ENCODE measurements around the gene FTSJ3. TPM values are rescaled to one million over a fixed set of nuclear protein-coding genes. Genes with fewer than 3 reads are reported as not detected.

Gene FTSJ3
- total and polyA plus RNA-seq, 7 donors, result 7.9 to 65.8 (median 31.0) TPM

GRCh38 chr17:63838631-63839171, 11.2 kb upstream of the FTSJ3 start:
- Histone ChIP-seq H3K27me3 (no peaks in the 10 kb centered on the region), H3K9me3 (no peaks in the 10 kb centered on the region), H3K27ac (peak overlapping the region; percentile 93 to 99 (median 96)), H3K36me3 (peaks cover 8 to 37% (median 31%) of the 10 kb centered on the region in 4 donors), H3K4me3 (peak overlapping the region; percentile 11 to 91 (median 59)), H3K4me1 (peaks cover 3 to 73% (median 63%) of the 10 kb centered on the region in 4 donors)
- peak; percentile 99 for DNase-seq
- TF ChIP-seq POLR2A (IDR thresholded peaks at IDR 0.05), result peak in 1 of 2 donors; percentile 13
- no peak for TF ChIP-seq CTCF (IDR thresholded peaks at IDR 0.05)
- peak in 3 of 4 donors; percentile 35 to 91 (median 68) for TF ChIP-seq EP300 (IDR thresholded peaks at IDR 0.05)
- peak; percentile 80 to 88 (median 86) for TF ChIP-seq POLR2AphosphoS5 (IDR thresholded peaks at IDR 0.05)
- intact Hi-C loops (cut with DNase I), result no loop called here
- WGBS, 2 donors, result 50 to 52% methylated on average over 7 of the region's 7 CpGs

GRCh38 chr17:63837962-63838600, 10.6 kb upstream of the FTSJ3 start:
- TF ChIP-seq POLR2A (IDR thresholded peaks at IDR 0.05) (no peak), EP300 (IDR thresholded peaks at IDR 0.05) (no peak)
- peak overlapping the region; percentile 93 to 99 (median 96) for H3K27ac ChIP-seq
- no peaks in the 10 kb centered on the region for H3K9me3 ChIP-seq
- peaks cover 14 to 44% (median 37%) of the 10 kb centered on the region in 4 donors for H3K36me3 ChIP-seq
- intact Hi-C loops (cut with DNase I), result no loop called here
- no peak for DNase-seq
- 82 to 86% methylated on average over 5 of the region's 5 CpGs for WGBS, 2 donors
- H3K4me1 ChIP-seq, result peaks cover 3 to 67% (median 59%) of the 10 kb centered on the region in 4 donors
- no peaks in the 10 kb centered on the region for H3K27me3 ChIP-seq
- H3K4me3 ChIP-seq, result peak overlapping the region in 3 of 4 donors; percentile 19 to 91 (median 20)

- WGBS, 2 donors, result 89 to 94% methylated on average over 12 of the region's 12 CpGs
- peaks cover 20 to 50% (median 43%) of the 10 kb centered on the region in 4 donors for H3K36me3 ChIP-seq
- peaks cover under 1 to 67% (median 59%) of the 10 kb centered on the region in 4 donors for H3K4me1 ChIP-seq
- DNase-seq, result no peak
- TF ChIP-seq POLR2AphosphoS5 (IDR thresholded peaks at IDR 0.05) (no peak), EP300 (IDR thresholded peaks at IDR 0.05) (no peak)
- intact Hi-C loops (cut with DNase I), result no loop called here
- H3K9me3 ChIP-seq, result no peaks in the 10 kb centered on the region
- H3K4me3 ChIP-seq, result no peak overlapping the region
- peak overlapping the region; percentile 93 to 99 (median 96) for H3K27ac ChIP-seq
- H3K27me3 ChIP-seq, result no peaks in the 10 kb centered on the region
Observed at GRCh38 chr17:63837480-63837879, 10.0 kb upstream of the FTSJ3 start.

GRCh38 chr17:63836811-63837210, 9.3 kb upstream of the FTSJ3 start:
- Histone ChIP-seq H3K4me3 (no peak overlapping the region), H3K4me1 (peaks cover 0 to 67% (median 59%) of the 10 kb centered on the region in 4 donors), H3K9me3 (no peaks in the 10 kb centered on the region), H3K27ac (peak overlapping the region; percentile 93 to 99 (median 96)), H3K27me3 (no peaks in the 10 kb centered on the region), H3K36me3 (peaks cover 27 to 56% (median 50%) of the 10 kb centered on the region in 4 donors)
- 96 to 97% methylated on average over 7 of the region's 7 CpGs for WGBS, 2 donors
- TF ChIP-seq EP300 (IDR thresholded peaks at IDR 0.05), result no peak
- no peak for TF ChIP-seq CTCF (IDR thresholded peaks at IDR 0.05)
- no peak for TF ChIP-seq POLR2A (IDR thresholded peaks at IDR 0.05)
- no peak for TF ChIP-seq POLR2AphosphoS5 (IDR thresholded peaks at IDR 0.05)
- DNase-seq, result no peak
- intact Hi-C loops (cut with DNase I), result no loop called here

GRCh38 chr17:63835167-63835720, 7.8 kb upstream of the FTSJ3 start:
- Histone ChIP-seq H3K4me3 (no peak overlapping the region), H3K27ac (peak overlapping the region in 3 of 4 donors; percentile 44 to 95 (median 58)), H3K4me1 (peaks cover 0 to 54% (median 44%) of the 10 kb centered on the region in 4 donors), H3K36me3 (peaks cover 41 to 72% (median 66%) of the 10 kb centered on the region in 4 donors), H3K27me3 (no peaks in the 10 kb centered on the region), H3K9me3 (no peaks in the 10 kb centered on the region)
- peak; percentile 58 for DNase-seq
- TF ChIP-seq POLR2AphosphoS5 (IDR thresholded peaks at IDR 0.05) (no peak), CTCF (IDR thresholded peaks at IDR 0.05) (peak in 1 of 4 experiments; percentile 4)
- intact Hi-C loops (cut with DNase I), result no loop called here
- 86 to 88% methylated on average over 9 of the region's 9 CpGs for WGBS, 2 donors

All from sigmoid colon (tissue), 7 donors.